IPS-18c (cell line): ENCODE measurements around the gene GDNF.
"Not testable (repeated sequence)": the region's sequence is repeated elsewhere in the genome, so short reads cannot be mapped to it uniquely, and the experiment has no call there.

Experiments used
- H3K4me3 ChIP-seq: 2 replicates; pipeline ENCODE4 v1.7.0; 2013; ENCODE audit warnings: low read depth, mild to moderate bottlenecking, low read length, moderate library complexity; ENCODE audit not compliant: insufficient read depth
- H3K9me3 ChIP-seq: one replicate; pipeline ENCODE4 v1.6.1; 2013; ENCODE audit warnings: mild to moderate bottlenecking, low read length, moderate library complexity; ENCODE audit not compliant: control insufficient read depth, insufficient read depth

GDNF gene

GRCh38 chr5:37839407-37840052, at the start of gene GDNF:
GDNF (minus strand) TSS chr5:37840041; CDS start chr5:37834796, 5,245 bp downstream.
- H3K9me3 ChIP-seq = peaks cover 4% of the 10 kb centered on the region
- peak within 1 kb of the TSS; percentile 40 for H3K4me3 ChIP-seq

GRCh38 chr5:37888476-37888875, 48.6 kb upstream of the GDNF start:
- Histone ChIP-seq H3K4me3 (no peak overlapping the region), H3K9me3 (no peaks in the 10 kb centered on the region)

- no peaks in the 10 kb centered on the region for H3K9me3 ChIP-seq
These were observed 46.5 kb upstream of the GDNF start for GRCh38 chr5:37886242-37886905.

GRCh38 chr5:37882636-37883035, 42.8 kb upstream of the GDNF start:
- H3K9me3 ChIP-seq = peaks cover 2% of the 10 kb centered on the region
- no peak overlapping the region for H3K4me3 ChIP-seq

More at GRCh38 chr5:37886242-37886905, 46.5 kb upstream of the GDNF start:
- H3K4me3 ChIP-seq = no peak overlapping the region

- Histone ChIP-seq H3K4me3 (no peak overlapping the region), H3K9me3 (peaks cover 2% of the 10 kb centered on the region)
These were observed 41.5 kb upstream of the GDNF start for GRCh38 chr5:37881359-37881758.

GRCh38 chr5:37876943-37877342, 37.1 kb upstream of the GDNF start:
- Histone ChIP-seq H3K4me3 (no peak overlapping the region), H3K9me3 (peaks cover 2% of the 10 kb centered on the region)

- Histone ChIP-seq H3K9me3 (peaks cover 2% of the 10 kb centered on the region), H3K4me3 (no peak overlapping the region)
These were observed 36.4 kb upstream of the GDNF start for GRCh38 chr5:37876245-37876644.

- H3K9me3 ChIP-seq = peaks cover 2% of the 10 kb centered on the region
- H3K4me3 ChIP-seq = no peak overlapping the region
These were observed 35.4 kb upstream of the GDNF start for GRCh38 chr5:37875051-37875787.

GRCh38 chr5:37873988-37874387, 34.1 kb upstream of the GDNF start:
- Histone ChIP-seq H3K9me3 (peaks cover under 1% of the 10 kb centered on the region), H3K4me3 (no peak overlapping the region)

GRCh38 chr5:37871023-37871815, 31.4 kb upstream of the GDNF start:
- H3K9me3 ChIP-seq = peaks cover 2% of the 10 kb centered on the region
- H3K4me3 ChIP-seq = no peak overlapping the region

- H3K4me3 ChIP-seq = no peak overlapping the region
- peaks cover 2% of the 10 kb centered on the region for H3K9me3 ChIP-seq
These were observed 29.4 kb upstream of the GDNF start for GRCh38 chr5:37869216-37869615.

- no peak overlapping the region for H3K4me3 ChIP-seq
- peaks cover 2% of the 10 kb centered on the region for H3K9me3 ChIP-seq
These were observed 27.8 kb upstream of the GDNF start for GRCh38 chr5:37867654-37868053.

- H3K9me3 ChIP-seq, H3K4me3 ChIP-seq: not testable (repeated sequence)
These were observed 23.1 kb upstream of the GDNF start for GRCh38 chr5:37862907-37863306.

- Histone ChIP-seq H3K4me3 (no peak overlapping the region), H3K9me3 (no peaks in the 10 kb centered on the region)
These were observed 20.4 kb upstream of the GDNF start for GRCh38 chr5:37860206-37860605.

GRCh38 chr5:37859805-37860204, 20.0 kb upstream of the GDNF start:
- Histone ChIP-seq H3K4me3 (no peak overlapping the region), H3K9me3 (no peaks in the 10 kb centered on the region)

- Histone ChIP-seq H3K9me3 (no peaks in the 10 kb centered on the region), H3K4me3 (no peak overlapping the region)
These were observed 18.4 kb upstream of the GDNF start for GRCh38 chr5:37858250-37858649.

- H3K9me3 ChIP-seq = no peaks in the 10 kb centered on the region
- H3K4me3 ChIP-seq = no peak overlapping the region
These were observed 17.9 kb upstream of the GDNF start for GRCh38 chr5:37857696-37858095.
